GM19023 (cell line): ENCODE data around the gene GPATCH8.
"Not testable (repeated sequence)": the region's sequence is repeated elsewhere in the genome, so short reads cannot be mapped to it uniquely, and the experiment has no call there.

Experiments used
- ATAC-seq: cut with Tn5 transposase; IDR thresholded peaks from one replicate; pipeline ENCODE4 v1.9.1; 2021; ENCODE audit warnings: mild to moderate bottlenecking, moderate library complexity; ENCODE audit not compliant: unreplicated experiment

Gene GPATCH8

DNA sequence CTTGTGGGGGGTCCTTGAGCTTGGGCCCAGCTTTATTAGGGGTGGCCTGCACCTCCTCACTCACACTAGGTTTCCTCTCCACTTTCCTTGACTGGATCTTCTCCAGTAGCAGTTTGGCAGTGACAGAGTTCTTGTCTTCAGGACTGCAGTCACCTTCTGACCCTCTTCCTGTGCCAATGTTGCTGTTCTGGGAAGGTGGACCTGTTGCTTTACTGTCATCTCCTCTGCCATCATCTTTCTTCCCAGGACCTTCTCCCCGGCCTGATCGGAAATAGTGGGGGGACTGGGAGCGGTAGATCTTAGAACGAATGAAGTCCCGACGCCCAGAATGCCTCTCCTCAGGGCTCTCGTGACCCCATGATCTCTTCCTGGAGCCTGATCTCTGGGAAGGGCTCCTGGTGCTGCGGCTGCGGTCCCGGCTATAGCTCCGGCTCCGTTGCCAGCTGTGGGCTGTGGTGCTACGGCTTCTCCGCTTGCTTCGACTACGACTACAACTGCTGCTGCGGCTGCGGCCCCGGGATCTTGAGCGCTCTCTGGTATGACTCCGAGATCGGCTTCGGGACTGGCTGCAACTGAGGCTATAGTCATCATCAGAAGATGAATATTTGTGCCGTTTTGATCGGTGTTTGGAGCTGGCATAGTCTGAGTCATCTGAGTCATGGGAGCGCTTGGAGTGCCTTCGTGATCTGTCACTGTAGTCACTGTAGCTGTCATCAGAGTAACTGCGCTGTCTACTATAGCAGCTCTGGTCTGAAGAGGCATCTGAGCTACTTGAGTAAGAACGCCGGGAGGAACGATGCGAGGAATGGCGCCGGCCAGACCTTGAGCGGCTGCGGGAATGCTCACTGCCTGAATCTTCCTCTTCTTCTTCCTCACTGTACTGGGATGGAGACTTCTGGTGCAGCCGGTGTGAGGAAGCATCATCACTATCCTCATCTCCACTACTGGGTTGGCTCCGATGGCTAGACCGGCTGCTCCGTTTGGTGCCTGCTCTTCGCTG is 104.2 kb downstream of the GPATCH8 start:
- ATAC-seq, result no peak

GRCh38 chr17:44397479-44398440 is 105.4 kb downstream of the GPATCH8 start:
- no peak for ATAC-seq

DNA sequence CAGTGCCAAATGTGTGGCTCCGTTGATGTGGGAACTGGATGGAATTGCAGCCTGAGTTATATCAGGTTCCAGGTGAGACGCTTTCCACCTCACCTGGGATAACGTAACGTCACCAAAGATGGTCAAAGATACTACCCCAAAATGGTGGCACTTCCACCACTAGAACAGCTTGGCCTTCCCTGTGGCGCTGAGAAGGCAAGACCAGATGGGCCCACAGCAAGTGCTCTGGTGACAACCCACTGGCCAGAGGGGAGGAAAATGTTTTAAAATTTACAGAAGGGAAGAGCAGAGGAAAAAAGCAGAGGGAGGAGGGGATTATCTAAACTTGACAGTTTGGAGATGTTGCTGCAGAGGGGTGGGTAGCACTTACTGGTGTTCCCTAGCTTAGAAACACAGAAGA is 106.3 kb downstream of the GPATCH8 start:
- ATAC-seq, result no peak

- no peak for ATAC-seq
These were observed 108.4 kb downstream of the GPATCH8 start for GRCh38 chr17:44394833-44395232.

GRCh38 chr17:44394112-44394511 is 109.1 kb downstream of the GPATCH8 start:
- not testable (repeated sequence) for ATAC-seq

DNA sequence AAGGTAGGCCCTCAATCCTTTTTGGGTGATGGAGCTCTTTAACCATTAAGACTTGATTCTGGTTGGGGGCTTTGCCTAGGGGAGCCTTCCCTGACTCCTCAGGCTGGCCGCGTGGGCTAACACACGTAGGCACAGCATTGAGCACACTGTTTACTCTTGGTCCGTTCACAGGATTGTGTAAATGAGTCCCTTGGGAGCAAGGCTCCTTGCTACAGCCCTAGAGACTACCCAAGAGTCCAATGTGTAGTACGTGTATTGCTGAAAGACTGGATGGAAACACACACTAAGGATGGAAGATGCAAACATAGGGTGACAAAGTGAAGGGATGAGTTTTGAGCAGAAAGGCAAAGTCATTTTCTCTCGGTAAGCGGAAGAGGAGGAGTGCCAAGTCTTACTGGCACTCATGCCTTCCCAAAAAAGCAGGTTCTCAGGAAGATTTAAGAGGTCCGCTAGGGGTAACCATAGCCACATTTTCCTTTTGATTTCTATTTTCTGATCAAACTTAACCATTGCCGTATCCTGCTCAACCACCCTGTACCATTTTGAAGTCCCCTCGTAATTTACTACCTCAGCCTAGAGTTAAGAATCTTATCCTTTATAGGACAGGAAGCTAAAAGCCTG is 112.8 kb downstream of the GPATCH8 start:
- ATAC-seq, result no peak

- ATAC-seq, result no peak
These were observed 113.4 kb downstream of the GPATCH8 start for GRCh38 chr17:44389723-44390202.

- ATAC-seq, result no peak
These were observed 113.9 kb downstream of the GPATCH8 start, which contains the start of gene ITGA2B for GRCh38 chr17:44389281-44389680. Gene ITGA2B (minus strand): TSS chr17:44389649. CDS start chr17:44389473, 176 bp downstream.

DNA sequence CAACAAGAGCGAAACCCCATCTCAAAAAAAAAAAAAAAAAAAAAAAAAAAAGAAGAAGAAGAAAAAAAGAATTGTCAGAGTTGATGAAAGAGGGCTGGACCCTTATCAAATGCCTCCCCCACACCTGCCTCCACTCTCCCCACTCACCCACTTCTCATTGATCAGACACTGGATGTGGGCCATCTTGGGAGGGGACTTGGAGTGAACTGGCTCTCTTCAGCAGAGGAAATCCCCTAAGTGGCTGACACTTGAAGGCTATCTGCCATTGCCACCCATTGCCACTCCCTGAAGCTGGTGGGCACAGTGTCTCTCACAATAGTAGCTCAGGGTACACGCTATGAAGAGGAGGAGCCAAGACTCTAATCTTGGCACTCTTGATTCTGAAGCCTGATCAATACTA is 115.4 kb downstream of the GPATCH8 start:
- ATAC-seq, result no peak

GRCh38 chr17:44386182-44386525 is 117.1 kb downstream of the GPATCH8 start:
- ATAC-seq, result no peak

- no peak for ATAC-seq
These were observed 117.7 kb downstream of the GPATCH8 start for GRCh38 chr17:44385287-44386181.

DNA sequence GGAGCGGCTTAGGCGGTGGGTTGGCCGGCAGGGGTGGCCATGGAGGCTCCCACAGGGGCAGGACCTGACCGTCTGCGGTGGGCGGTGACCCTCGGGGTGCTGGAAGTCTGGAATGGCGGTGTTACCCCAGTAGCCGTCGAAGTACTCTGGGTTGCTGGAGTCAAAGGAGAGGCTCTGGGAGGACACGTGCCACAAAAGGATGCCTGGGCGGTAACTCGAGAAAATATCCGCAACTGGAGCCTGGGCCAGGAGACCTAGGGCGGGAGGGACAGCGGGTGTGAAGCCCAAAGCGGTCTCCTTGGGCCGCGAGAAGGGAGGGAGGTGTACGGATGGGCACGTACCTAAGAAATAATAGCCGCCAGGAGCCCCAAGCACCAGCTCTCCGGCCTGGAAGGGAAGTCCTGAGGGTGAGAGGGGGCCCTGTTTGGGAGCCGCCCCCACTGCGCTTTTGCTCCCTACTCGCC is 118.4 kb downstream of the GPATCH8 start:
- ATAC-seq, result no peak

- ATAC-seq, result no peak
These were observed 118.9 kb downstream of the GPATCH8 start for GRCh38 chr17:44384281-44384822.

DNA sequence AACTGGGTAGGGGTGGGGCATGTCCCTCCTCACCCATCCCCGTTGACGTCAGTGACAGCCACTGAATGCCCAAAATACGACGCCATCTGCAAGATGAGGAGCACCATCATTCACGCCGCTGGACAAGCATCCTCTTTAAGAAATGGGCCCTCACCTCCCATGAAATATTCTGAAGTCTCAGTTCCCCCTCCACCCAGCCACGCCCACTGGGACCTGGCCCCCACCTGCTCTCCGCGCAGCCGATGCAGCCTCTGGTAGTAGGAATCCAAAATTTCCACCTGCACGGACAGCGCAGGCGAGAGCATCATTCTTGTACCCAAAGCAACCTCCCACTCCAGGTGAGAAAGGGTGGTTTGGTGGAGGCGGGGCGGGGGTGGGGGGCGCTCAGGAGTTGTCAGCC is 119.3 kb downstream of the GPATCH8 start:
- ATAC-seq, result no peak

- no peak for ATAC-seq
These were observed 119.8 kb downstream of the GPATCH8 start for GRCh38 chr17:44383363-44383762.

DNA sequence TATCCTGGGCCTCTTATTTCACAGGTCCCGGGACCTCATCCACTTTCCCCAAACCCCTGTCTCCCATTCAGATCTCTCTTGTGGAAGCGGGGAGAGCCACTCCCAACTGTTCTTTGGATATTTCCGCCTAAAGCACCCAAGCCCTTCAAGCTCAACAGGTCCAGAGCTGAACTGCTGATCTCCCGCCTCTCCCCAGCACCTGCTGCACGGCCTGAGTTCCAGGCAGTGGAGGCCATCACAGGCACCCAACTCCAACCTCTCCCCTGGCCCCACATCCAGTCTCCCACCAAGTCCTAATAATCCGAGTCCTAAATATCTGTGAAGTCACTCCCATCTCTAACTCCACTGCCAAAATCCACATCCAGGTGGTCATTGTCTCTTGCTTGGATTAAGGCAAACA is 120.3 kb downstream of the GPATCH8 start:
- no peak for ATAC-seq

- ATAC-seq, result no peak
These were observed 121.3 kb downstream of the GPATCH8 start for GRCh38 chr17:44381810-44382305.

DNA sequence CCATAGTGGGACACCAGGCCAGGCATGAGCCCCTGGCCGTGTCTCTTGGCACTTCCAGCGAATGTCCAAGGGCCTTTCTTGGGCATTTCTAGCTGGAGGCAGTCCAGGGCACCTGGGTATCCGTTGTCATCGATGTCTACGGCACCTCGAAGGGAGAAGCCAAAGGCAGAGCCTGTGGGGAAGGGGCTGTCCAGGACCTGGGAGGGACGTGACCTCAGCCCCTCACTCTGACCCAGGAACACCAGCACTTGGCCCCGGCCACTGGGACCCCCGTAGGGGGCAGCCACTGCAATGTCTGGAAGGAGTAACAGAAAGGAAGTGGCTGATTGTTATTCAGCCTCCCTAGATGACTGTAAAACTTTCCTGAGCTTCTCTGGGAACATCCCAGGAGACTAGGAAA is 122.4 kb downstream of the GPATCH8 start:
- no peak for ATAC-seq

- ATAC-seq, result no peak
These were observed 123.3 kb downstream of the GPATCH8 start for GRCh38 chr17:44379887-44380286.
